OCI-LY3 (cell line): ENCODE results near the gene NRXN2.

ENCODE experiments used
- EZH2phosphoT487 ChIP-seq: fragments of 200-600 bp; shearing (Covaris generic); IDR thresholded peaks from 2 replicates; pipeline ENCODE4 v1.6.1; 2018; ENCODE audit warnings: antibody characterized with exemption, mixed run types, low read depth
- TF ChIP-seq, protein P1 (sequence below): fragments of 200-600, 300-600 bp; sonication (generic); IDR thresholded peaks from 2 replicates; pipeline ENCODE4 v1.5.1; 2014; ENCODE audit warnings: antibody characterized with exemption, low read length, low read depth

DNA sequence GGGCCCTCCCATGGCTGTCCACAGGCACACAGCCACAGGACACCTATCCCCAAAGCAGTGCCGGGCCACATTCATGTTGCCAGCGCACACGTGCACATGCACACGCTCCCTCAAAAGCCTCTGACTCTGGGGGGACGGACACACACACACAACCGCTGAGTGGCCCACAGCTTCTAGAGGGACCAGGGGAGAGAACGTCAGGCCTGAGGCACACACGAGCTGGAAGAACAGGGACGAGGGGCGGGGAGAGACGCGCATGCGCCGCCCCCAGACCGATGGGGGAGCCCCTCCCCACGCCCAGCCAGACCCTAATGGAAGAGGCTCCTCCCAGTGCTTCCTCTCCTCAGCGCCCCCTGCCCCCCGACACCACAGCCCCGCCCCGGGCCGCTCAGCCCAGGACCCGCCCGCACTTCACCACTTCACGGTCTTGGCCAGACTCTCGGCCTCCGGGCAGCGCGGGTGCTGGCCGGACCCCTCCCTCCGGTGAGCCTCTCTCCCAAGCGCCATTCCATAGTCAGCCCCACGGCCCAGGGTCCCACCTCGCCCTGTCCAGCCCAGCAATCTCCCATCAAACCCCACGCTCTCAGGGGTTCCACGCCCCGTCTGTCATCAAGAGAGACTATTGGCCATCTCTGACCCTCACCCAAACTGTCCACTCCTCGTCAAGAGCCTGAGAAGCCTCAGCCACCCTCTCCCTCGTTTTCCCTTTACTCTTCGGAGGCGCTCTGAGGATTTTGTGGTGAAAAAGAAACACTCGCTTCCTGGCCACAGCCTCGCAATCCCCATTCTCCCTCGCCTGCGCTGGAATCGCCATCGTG lies 11.7 kb downstream of the NRXN2 start:
- TF ChIP-seq, protein P1, sequence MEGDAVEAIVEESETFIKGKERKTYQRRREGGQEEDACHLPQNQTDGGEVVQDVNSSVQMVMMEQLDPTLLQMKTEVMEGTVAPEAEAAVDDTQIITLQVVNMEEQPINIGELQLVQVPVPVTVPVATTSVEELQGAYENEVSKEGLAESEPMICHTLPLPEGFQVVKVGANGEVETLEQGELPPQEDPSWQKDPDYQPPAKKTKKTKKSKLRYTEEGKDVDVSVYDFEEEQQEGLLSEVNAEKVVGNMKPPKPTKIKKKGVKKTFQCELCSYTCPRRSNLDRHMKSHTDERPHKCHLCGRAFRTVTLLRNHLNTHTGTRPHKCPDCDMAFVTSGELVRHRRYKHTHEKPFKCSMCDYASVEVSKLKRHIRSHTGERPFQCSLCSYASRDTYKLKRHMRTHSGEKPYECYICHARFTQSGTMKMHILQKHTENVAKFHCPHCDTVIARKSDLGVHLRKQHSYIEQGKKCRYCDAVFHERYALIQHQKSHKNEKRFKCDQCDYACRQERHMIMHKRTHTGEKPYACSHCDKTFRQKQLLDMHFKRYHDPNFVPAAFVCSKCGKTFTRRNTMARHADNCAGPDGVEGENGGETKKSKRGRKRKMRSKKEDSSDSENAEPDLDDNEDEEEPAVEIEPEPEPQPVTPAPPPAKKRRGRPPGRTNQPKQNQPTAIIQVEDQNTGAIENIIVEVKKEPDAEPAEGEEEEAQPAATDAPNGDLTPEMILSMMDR = no peak
- no peak for TF ChIP-seq EZH2phosphoT487
